Tibial artery (tissue), 4 donors: ENCODE results near the gene AKAP8L.

Experiments used
- DNase-seq, 2 donors: peaks; one replicate each; pipeline ENCODE4 v3.0.0-alpha.2; 2019
- H3K27ac ChIP-seq, 2 donors: fragments of 200-600 bp; sonication (generic) in 1 of 2; 1 replicate in 1 of 2; 2 replicates in 1 of 2; pipeline ENCODE4 v1.5.1; 2018 to 2019; ENCODE audit warnings: mild to moderate bottlenecking in 1 of 2
- H3K27me3 ChIP-seq, 2 donors: fragments of 200-600 bp; sonication (generic) in 1 of 2; one replicate each; pipeline versions ENCODE4 v1.5.1 to v1.6.0; 2016 to 2019
- H3K36me3 ChIP-seq, 3 donors: fragments of 200-600 bp; sonication (generic) in 2 of 3; one replicate each; pipeline ENCODE4 v1.5.1; 2016 to 2019; ENCODE audit warnings: mild to moderate bottlenecking in 2 of 3
- H3K4me1 ChIP-seq, 4 donors: fragments of 200-600 bp; sonication (generic) in 2 of 4; 1 replicate in 3 of 4; 2 replicates in 1 of 4; pipeline ENCODE4 v1.5.1; 2016 to 2019
- H3K4me3 ChIP-seq, 2 donors: fragments of 200-600 bp; sonication (generic) in 1 of 2; 1 replicate in 1 of 2; 2 replicates in 1 of 2; pipeline ENCODE4 v1.5.1; 2018 to 2019; ENCODE audit warnings: mild to moderate bottlenecking in 2 of 2
- H3K9me3 ChIP-seq, 3 donors: fragments of 200-600 bp; sonication (generic) in 1 of 3; one replicate each; pipeline ENCODE4 v1.5.1; 2016 to 2019
- CTCF ChIP-seq, 2 experiments: fragments of 200-600 bp in 1 of 2; fragments of 450-650 bp in 1 of 2; IDR thresholded peaks; one replicate each; pipeline ENCODE4 v1.5.1; 2017 to 2019; ENCODE audit warnings: antibody characterized with exemption in 2 of 2, mild to moderate bottlenecking in 1 of 2, moderate library complexity in 1 of 2
- intact Hi-C: fragments of 100-400 bp; cut with DNase I; formaldehyde crosslinking; loops from one replicate; pipeline ENCODE4 v1.15.0; 2023; ENCODE audit warnings: low total_unique reads

The AKAP8L gene

DNA sequence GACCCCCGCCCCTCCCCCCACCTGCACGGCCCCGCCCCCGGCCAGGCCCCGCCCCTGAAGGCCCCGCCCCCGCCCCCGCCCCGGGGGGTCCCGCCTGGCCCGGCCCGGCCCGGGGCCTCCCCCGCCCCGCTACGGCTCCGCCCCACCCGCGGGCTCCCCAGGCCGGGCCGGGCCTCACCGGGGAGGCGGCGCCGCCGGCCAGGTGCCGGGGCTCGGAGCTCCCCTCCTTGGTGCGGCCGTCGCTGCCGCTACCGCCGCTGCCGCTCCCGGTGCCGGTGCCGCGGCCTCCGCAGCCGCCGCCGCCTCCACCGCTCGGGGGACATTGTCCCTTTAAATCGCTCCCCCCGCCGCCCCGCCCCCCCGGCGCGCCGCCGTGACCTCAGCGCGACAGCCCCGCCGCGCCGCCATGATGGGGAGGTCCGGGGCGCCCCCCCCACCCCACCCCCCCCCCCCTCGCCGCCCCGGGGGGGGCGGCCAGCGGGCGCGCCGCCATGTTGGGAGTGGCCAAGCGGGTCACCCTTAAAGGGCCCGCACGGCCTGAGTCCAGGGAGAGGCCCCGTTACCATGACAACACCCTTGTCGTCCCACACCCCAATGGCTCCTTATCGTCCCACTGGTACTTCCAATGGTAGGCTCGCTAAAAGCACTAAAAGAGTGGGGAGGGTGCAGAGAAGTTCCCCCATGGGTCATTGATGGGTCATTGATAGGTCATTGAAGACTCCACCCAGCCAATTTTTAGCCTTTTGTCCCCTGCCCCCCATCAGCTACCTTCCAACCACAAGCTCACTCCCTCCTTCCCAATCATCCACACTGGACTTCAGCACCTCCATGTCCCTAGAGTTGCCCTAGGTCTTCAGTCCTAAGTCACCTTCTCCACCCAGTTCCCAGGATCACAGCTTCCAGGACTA lies 31.1 kb upstream of the AKAP8L start, which contains the start of gene WIZ:
Gene WIZ (minus strand): TSS at position 337 of the 908 bp plus-strand sequence. CDS start 1,649 bp downstream, outside the sequence.
- H3K27me3 ChIP-seq: peaks cover 0 to 12% of the 10 kb centered on the region in 2 donors
- no peaks in the 10 kb centered on the region for H3K9me3 ChIP-seq
- intact Hi-C loops: loop anchor here (5.0 kb wide), 1 partner anchor 102 kb away; no protein-coding TSS in a partner anchor
- H3K36me3 ChIP-seq: peaks cover 0 to 12% (median 0%) of the 10 kb centered on the region in 3 donors
- peaks cover 0 to 53% (median 44%) of the 10 kb centered on the region in 4 donors for H3K4me1 ChIP-seq
- TF ChIP-seq CTCF (IDR thresholded peaks at IDR 0.05): no peak
- H3K27ac ChIP-seq: peak within 1 kb of the TSS; percentile 75 to 82
- peak within 1 kb of the TSS; percentile 66 to 87 for H3K4me3 ChIP-seq
- DNase-seq: peak; percentile 81 to 90

DNA sequence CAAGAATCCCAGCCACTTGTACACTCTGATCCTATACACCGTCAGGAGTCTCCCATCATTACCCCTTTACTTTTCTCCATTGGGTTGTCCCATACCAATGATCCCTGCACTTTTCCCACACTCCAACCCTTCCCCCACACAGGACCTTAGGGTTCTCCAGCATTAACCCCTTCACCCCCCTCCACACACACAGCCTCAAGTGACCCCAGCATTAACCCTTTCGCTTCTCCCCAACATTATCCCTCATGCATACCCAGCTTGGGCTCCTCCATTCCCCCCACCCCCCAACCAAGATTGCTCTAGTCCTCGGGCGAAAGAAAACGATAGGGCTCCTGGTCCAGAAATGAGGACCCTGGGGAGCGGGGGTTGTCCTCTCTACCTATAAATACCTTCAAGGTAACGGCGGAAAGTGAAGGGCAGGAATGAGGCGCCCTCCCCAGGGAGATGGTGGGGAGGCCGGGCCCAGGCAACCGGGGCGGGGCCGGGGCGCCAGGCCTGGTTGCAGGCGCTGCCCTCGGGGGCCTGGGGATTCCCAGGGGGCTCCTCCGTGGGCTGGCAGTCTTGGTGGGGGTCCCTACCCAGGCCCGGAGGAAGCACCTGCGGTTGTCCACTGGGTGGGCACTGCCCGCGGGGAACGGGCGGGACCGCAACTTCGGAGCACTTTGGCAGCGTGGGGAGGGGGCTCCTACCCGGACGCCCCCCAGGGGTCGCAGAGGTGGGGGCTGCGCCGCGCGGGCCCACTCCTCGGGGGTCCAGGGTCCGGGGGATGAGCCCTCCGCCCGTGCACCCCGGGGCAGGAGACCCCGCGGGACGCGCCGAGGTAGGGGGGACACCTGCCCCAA lies 30.2 kb upstream of the AKAP8L start:
- peaks cover 0 to 62% (median 52%) of the 10 kb centered on the region in 4 donors for H3K4me1 ChIP-seq
- H3K9me3 ChIP-seq: no peaks in the 10 kb centered on the region
- peak overlapping the region; percentile 75 to 82 for H3K27ac ChIP-seq
- no peak for TF ChIP-seq CTCF (IDR thresholded peaks at IDR 0.05)
- intact Hi-C loops: no loop called here
- H3K27me3 ChIP-seq: peaks cover 0 to 3% of the 10 kb centered on the region in 2 donors
- H3K4me3 ChIP-seq: peak overlapping the region; percentile 66 to 87
- DNase-seq: peak in 1 of 2 donors; percentile 70
- peaks cover 0 to 12% (median 0%) of the 10 kb centered on the region in 3 donors for H3K36me3 ChIP-seq

- peak in 1 of 2 donors; percentile 67 for DNase-seq
- intact Hi-C loops: no loop called here
- TF ChIP-seq CTCF (IDR thresholded peaks at IDR 0.05): no peak
- H3K4me1 ChIP-seq: peaks cover 0 to 63% (median 54%) of the 10 kb centered on the region in 4 donors
- peak overlapping the region; percentile 75 to 82 for H3K27ac ChIP-seq
- H3K4me3 ChIP-seq: no peak overlapping the region
- peaks cover 0 to 12% (median 0%) of the 10 kb centered on the region in 3 donors for H3K36me3 ChIP-seq
- H3K27me3 ChIP-seq: no peaks in the 10 kb centered on the region
- no peaks in the 10 kb centered on the region for H3K9me3 ChIP-seq
Measured at GRCh38 chr19:15448044-15448777, 29.4 kb upstream of the AKAP8L start.

DNA sequence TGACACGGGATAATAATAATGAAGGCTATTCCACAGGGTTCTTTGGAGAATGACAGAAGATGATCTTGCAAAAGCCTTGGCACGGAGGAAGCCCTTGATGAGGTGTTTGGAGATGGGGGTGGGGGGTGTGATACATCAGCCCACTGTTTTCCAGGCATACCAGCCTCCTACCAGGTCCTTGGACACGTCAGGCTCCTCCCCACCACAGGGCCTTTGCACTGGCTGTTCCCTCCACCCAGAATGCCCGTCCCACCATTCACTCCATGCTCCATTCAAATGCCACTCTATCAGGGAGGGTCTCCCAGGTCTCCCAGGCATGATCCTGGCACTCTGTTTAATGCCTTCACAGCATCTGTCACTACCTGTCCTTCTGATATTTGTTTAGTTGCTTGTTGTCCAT lies 28.3 kb upstream of the AKAP8L start:
- TF ChIP-seq CTCF (IDR thresholded peaks at IDR 0.05): no peak
- Histone ChIP-seq H3K9me3 (no peaks in the 10 kb centered on the region), H3K27me3 (no peaks in the 10 kb centered on the region), H3K4me1 (peaks cover 0 to 59% (median 50%) of the 10 kb centered on the region in 4 donors), H3K4me3 (no peak overlapping the region), H3K27ac (peak overlapping the region; percentile 75 to 79), H3K36me3 (peaks cover 0 to 12% (median 0%) of the 10 kb centered on the region in 3 donors)
- DNase-seq: no peak
- intact Hi-C loops: no loop called here
